GM12873 (cell line): ENCODE data around the gene SKP1.

ENCODE experiments used
- TF ChIP-seq, protein P1 (sequence below): IDR thresholded peaks from 2 replicates; pipeline ENCODE4 v1.5.1; 2012; ENCODE audit warnings: low read depth, mild to moderate bottlenecking, moderate library complexity, low read length, control low read depth; ENCODE audit not compliant: insufficient read depth; ENCODE audit errors: missing control alignments

Gene SKP1

DNA sequence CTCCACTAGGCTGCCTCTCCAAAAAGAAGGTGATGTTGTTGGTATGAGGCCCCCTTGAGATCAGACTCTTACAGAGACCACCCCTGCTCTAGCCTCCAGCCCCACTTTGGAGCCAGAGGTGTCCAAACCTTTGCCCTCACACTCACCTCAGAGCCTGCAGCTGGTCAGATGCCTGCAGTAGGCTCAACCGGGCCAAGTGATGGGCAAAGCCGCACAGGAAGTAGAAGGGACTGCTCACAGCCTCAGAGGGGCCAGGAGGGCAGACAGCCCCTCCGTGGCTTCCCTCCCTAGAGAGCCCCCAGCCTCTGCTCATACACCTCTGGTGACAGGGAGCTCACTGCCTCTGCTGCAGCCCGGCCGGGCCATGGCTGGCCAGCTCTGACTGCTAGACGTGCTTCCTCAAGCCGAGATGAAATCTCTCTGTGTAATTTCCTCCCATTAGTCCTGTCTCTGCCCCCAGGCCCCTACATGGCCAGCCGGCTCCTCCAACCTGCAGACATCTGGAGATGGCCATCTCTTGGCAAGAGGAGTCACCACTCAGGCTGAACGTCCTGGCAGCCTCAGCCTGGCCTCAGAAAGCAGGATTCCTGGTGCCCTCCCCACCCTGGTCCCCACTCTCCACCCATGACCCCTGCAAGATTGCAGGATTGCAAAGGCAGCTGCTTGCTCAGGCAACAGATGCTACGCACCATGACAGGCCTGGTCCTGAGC, 69.6 kb downstream of the SKP1 start:
- TF ChIP-seq, protein P1, sequence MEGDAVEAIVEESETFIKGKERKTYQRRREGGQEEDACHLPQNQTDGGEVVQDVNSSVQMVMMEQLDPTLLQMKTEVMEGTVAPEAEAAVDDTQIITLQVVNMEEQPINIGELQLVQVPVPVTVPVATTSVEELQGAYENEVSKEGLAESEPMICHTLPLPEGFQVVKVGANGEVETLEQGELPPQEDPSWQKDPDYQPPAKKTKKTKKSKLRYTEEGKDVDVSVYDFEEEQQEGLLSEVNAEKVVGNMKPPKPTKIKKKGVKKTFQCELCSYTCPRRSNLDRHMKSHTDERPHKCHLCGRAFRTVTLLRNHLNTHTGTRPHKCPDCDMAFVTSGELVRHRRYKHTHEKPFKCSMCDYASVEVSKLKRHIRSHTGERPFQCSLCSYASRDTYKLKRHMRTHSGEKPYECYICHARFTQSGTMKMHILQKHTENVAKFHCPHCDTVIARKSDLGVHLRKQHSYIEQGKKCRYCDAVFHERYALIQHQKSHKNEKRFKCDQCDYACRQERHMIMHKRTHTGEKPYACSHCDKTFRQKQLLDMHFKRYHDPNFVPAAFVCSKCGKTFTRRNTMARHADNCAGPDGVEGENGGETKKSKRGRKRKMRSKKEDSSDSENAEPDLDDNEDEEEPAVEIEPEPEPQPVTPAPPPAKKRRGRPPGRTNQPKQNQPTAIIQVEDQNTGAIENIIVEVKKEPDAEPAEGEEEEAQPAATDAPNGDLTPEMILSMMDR: no peak

DNA sequence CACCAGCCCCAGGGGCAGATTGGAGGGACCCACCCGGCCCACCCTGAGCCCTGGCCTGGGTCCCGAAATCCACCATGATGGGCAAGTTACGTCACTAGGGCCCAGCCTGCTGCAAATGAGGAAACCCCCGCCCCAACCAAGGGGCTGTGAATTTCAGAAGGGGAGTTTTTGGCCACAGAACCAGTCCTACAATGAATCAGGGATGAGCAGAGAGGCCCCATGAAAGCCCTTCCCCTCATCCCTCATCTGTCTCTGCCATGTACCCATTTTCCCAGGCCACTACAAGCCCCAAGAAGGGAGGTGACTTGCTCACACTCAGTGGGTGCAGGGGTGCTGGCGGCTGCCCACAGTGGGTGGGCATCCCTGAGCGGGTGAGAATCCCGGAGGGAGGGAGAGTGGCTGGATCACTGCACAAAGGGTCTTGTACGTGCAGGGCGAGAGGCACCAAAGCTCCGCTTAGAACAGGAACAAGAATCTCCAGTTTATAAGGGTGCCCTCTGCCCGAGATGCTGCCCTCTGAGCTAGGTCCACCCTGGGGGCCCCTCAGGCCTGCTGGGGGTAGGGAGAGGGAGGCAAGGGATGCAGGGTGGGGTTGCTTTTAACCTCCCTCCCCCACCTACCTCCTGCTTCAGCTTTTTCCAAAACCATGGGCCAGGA, 72.6 kb downstream of the SKP1 start:
- TF ChIP-seq, protein P1: no peak

DNA sequence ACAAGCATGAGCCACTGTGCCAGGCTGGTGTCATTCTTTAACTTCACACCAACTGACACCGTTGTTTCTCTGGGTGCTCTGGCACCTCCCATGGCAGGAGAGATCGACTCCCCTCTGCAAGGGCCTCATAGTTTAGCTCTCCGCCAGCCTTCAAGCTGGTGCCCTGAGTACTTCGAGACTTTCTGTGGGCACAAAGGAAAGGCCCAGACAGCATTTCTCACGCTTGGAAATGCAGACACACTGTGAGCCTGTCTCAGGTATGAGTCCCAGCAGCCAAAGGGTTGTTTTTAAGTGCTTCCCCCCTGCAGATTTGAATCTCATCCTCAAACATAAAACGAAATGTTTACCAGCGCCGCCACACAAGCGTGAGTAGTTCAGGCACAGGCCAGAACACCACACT, 73.4 kb downstream of the SKP1 start:
- TF ChIP-seq, protein P1: no peak

DNA sequence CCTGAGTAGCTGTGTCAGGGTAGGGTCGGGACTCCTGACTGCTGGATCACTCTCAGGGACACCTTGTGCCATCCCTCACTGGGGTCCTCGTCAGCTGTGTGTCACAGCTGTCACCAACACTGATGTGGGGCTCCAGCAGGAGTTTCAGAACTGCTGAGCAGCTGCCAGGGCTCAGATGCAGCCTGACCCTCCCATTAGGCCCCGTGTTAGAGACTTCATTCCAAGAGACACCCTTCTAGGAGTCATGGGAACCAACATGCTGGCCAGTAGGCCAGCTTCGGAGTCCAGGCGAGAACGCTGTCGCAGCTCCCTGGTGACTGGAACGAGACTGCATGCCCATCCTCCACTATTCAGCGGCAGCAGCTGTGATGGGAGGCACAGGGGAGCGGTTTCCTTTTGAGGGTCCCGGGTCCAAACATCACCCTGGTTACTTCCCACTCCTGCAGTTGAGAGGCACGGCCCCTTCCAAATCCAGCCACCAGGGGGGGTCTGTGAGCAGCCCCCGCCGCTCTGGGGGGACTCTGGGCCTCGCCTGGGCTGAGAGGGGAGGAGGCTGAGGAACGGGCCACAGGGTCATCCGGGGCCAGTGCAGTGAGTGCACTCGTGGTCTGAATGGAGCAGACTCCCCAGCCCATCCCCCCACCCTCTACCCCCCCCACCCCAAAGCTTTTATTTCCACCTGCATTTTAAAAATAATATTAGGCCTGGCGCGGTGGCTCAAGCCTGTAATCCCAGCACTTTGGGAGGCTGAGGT, 74.9 kb downstream of the SKP1 start:
- TF ChIP-seq, protein P1: peak; percentile 87

DNA sequence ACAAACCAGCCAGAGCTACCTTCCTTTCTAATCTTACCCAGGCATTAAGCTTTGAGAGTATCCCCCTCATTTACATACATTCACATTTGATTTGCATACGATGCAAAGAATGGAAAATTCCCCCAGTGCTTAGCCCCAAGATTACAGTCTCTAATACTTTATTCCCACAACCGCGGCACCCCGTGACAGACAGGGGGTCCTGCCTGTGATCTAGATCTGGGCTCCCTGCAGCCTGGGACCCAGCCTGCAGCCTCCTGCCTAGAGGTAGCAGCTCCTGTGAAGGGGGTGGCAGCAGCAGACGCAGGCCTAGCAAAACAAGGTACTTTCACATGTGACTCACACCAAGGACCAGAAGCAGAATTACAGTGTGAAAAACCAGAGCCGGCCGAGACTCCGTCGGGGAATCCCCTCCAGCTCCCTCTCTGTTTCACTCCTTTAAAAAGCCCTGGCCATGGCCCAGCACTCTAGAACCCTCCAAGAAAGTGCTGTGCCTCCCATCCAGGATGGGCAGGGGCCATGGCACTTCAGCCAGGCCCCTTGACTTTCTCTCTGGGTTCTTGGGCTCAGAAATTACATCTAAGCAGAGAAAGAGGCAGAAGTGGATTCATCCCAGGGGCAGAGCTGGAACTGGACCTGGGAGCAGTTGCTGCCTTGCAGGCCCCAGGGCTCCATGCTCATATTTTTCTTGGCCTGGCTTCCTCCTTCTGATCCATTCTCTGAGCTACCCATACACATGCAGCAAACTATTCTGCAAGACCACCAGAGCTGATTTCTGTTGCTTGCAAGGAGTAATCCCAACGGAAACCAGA, 76.3 kb downstream of the SKP1 start:
- TF ChIP-seq, protein P1: no peak

DNA sequence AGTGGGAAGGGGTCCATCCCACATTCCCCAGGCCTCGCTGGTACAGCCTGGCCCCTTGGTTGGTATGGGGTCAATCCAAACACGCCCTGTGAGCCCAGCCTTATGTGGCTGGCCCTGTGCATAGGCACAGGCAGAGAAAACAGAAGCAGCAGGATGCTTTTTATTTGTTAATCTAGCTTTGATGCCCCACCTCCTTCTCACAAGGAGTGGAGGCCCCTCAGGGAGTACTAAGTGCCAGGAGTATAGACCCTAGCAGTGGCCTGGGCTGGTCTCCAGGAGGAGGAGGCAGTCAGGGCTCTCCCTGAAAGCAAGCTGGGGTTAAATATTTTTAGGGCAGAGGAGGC, 76.8 kb downstream of the SKP1 start:
- TF ChIP-seq, protein P1: no peak
